HepG2 (cell line): ENCODE data around the gene RUVBL2. TPM values are rescaled to one million over a fixed set of nuclear protein-coding genes. Genes with fewer than 3 reads are reported as not detected.

Source experiments
- ATF4 ChIP-seq, 2 experiments: fragments of 450-650 bp in 1 of 2; sonication (generic) in 1 of 2; formaldehyde crosslinking; IDR thresholded peaks; 2 replicates each; pipeline versions ENCODE4 v1.5.0 to v1.8.0; 2020 to 2022; ENCODE audit warnings: mild to moderate bottlenecking in 1 of 2, missing genetic modification reagents in 1 of 2
- ATF7 ChIP-seq, 2 experiments: fragments of 450-650 bp in 1 of 2; sonication (generic) in 1 of 2; formaldehyde crosslinking in 1 of 2; IDR thresholded peaks; 2 replicates each; pipeline versions ENCODE4 v1.4.0 to v1.6.1; 2016 to 2020; ENCODE audit warnings: antibody characterized with exemption in 1 of 2, mild to moderate bottlenecking in 1 of 2, missing genetic modification reagents in 1 of 2
- BATF2 ChIP-seq: sonication (generic); formaldehyde crosslinking; IDR thresholded peaks from 2 replicates; pipeline ENCODE4 v1.8.0; 2022; ENCODE audit warnings: mild to moderate bottlenecking, missing genetic modification reagents, moderate library complexity
- DPF2 ChIP-seq: sonication (generic); formaldehyde crosslinking; IDR thresholded peaks from 2 replicates; pipeline ENCODE4 v1.4.0; 2020; ENCODE audit warnings: mild to moderate bottlenecking, low read depth, missing genetic modification reagents, borderline replicate concordance
- EHMT2 ChIP-seq: fragments of 200-600 bp; sonication (generic); IDR thresholded peaks from 2 replicates; pipeline ENCODE4 v1.7.0; 2017; ENCODE audit warnings: antibody characterized with exemption, low read depth, low read length, borderline replicate concordance
- GLMP ChIP-seq: sonication (generic); formaldehyde crosslinking; IDR thresholded peaks from 2 replicates; pipeline ENCODE4 v1.9.0; 2021; ENCODE audit warnings: missing genetic modification reagents, mild to moderate bottlenecking, borderline replicate concordance
- LRRFIP1 ChIP-seq: sonication (generic); formaldehyde crosslinking; conservative IDR thresholded peaks from 2 replicates; pipeline ENCODE4 v1.4.0; 2020; ENCODE audit warnings: missing genetic modification reagents
- NCOR1 ChIP-seq: fragments of 200-600 bp; sonication (generic); IDR thresholded peaks from 2 replicates; pipeline ENCODE4 v1.7.0; 2017; ENCODE audit warnings: antibody characterized with exemption, low read length, borderline replicate concordance
- NR0B2 ChIP-seq: sonication (generic); formaldehyde crosslinking; IDR thresholded peaks from 2 replicates; pipeline ENCODE4 v1.4.0; 2020; ENCODE audit warnings: mild to moderate bottlenecking, missing genetic modification reagents
- PPARG ChIP-seq: conservative IDR thresholded peaks from 2 replicates; pipeline ENCODE4 v1.6.1; 2016; ENCODE audit warnings: missing biosample characterization, missing genetic modification reagents
- RAD21 ChIP-seq: fragments of 450-650 bp; formaldehyde crosslinking; IDR thresholded peaks from 2 replicates; pipeline ENCODE4 v1.5.0; 2020; ENCODE audit warnings: mild to moderate bottlenecking
- RBM39 ChIP-seq: fragments of 200-400 bp; formaldehyde crosslinking; IDR thresholded peaks from one replicate; pipeline ENCODE4 v1.6.1; 2018; ENCODE audit warnings: antibody characterized with exemption, mild to moderate bottlenecking, low read depth, low read length; ENCODE audit not compliant: poor library complexity, severe bottlenecking
- REPIN1 ChIP-seq: sonication (generic); formaldehyde crosslinking; IDR thresholded peaks from 2 replicates; pipeline ENCODE4 v1.8.0; 2022; ENCODE audit warnings: missing genetic modification reagents, low read depth, mild to moderate bottlenecking, borderline replicate concordance
- ZNF205 ChIP-seq: IDR thresholded peaks from 2 replicates; pipeline ENCODE4 v1.6.1; 2018; ENCODE audit warnings: missing biosample characterization, missing genetic modification reagents
- ZNF264 ChIP-seq: sonication (generic); formaldehyde crosslinking; IDR thresholded peaks from 2 replicates; pipeline ENCODE4 v1.4.0; 2020; ENCODE audit warnings: missing genetic modification reagents
- ZNF274 ChIP-seq: sonication (generic); formaldehyde crosslinking; IDR thresholded peaks from 2 replicates; pipeline ENCODE4 v1.5.1; 2020; ENCODE audit warnings: mild to moderate bottlenecking, missing genetic modification reagents
- ZNF317 ChIP-seq: sonication (generic); formaldehyde crosslinking; IDR thresholded peaks from 2 replicates; pipeline ENCODE4 v1.5.0; 2020; ENCODE audit warnings: mild to moderate bottlenecking, missing genetic modification reagents
- ZNF577 ChIP-seq: sonication (generic); formaldehyde crosslinking; IDR thresholded peaks from 2 replicates; pipeline ENCODE4 v1.4.0; 2020; ENCODE audit warnings: mild to moderate bottlenecking, low read depth, missing genetic modification reagents, borderline replicate concordance
- ZNF652 ChIP-seq: IDR thresholded peaks from 2 replicates; pipeline ENCODE4 v1.6.1; 2016; ENCODE audit warnings: low read depth, borderline replicate concordance
- ZNF775 ChIP-seq: sonication (generic); formaldehyde crosslinking; IDR thresholded peaks from 2 replicates; pipeline ENCODE4 v1.4.0; 2020; ENCODE audit warnings: missing genetic modification reagents, mild to moderate bottlenecking, moderate library complexity, borderline replicate concordance
- ZNF777 ChIP-seq: sonication (generic); formaldehyde crosslinking; IDR thresholded peaks from 2 replicates; pipeline ENCODE4 v1.4.0; 2020; ENCODE audit warnings: missing genetic modification reagents
- ZNF850 ChIP-seq: sonication (generic); formaldehyde crosslinking; conservative IDR thresholded peaks from 2 replicates; pipeline ENCODE4 v1.9.0; 2021; ENCODE audit warnings: mild to moderate bottlenecking, missing genetic modification reagents
- ZSCAN22 ChIP-seq: sonication (generic); formaldehyde crosslinking; IDR thresholded peaks from 2 replicates; pipeline ENCODE4 v1.4.0; 2020; ENCODE audit warnings: mild to moderate bottlenecking, missing genetic modification reagents
- polyA plus RNA-seq, 8 experiments: library from polyadenylated mRNA; depleted of rRNA in 3 of 8; stranded (reverse) in 7 of 8; unstranded in 1 of 8; fragments of >200 nt; fragmentation: Illumina TruSeq in 4 of 8; extraction: Trizol in 4 of 8; gene quantifications; 2 replicates each; pipeline versions ENCODE4 v1.2.1 to v1.2.3, GENCODE V29; 2011 to 2016; ENCODE audit warnings: low read depth in 4 of 8, missing spikeins in 1 of 8, mixed read lengths in 1 of 8; ENCODE audit not compliant: insufficient read depth in 1 of 8
- total RNA-seq, 5 experiments: library from RNA; depleted of rRNA; stranded (reverse); fragments of >200 nt; fragmentation: Illumina TruSeq; extraction: Trizol; gene quantifications; 2 replicates each; pipeline ENCODE4 v1.2.3, GENCODE V29; 2016; ENCODE audit warnings: low read depth in 1 of 5

Gene RUVBL2
- total and polyA plus RNA-seq, 2 of the 13 experiments (the other 11 are each of a cell fraction or from before 2014, with no cell fraction given), result 120 to 122 TPM

- TF ChIP-seq ZNF317 (CRISPR knock-in tag) (no peak), BATF2 (CRISPR knock-in tag) (no peak), ATF4 (CRISPR knock-in tag; IDR thresholded peaks at IDR 0.05) (0 out of 4 replicates have a peak, but pooled peaks of 1 of the 2 experiments have one; percentile 26), ZNF274 (peak; percentile 38; the same call in 1 of the 2 replicates), ZNF775 (CRISPR knock-in tag) (no peak), DPF2 (CRISPR knock-in tag) (no peak), ZNF205 (CRISPR knock-in tag) (peak; percentile 9; the same call in 1 of the 2 replicates), ZSCAN22 (no peak), RBM39 (peak; percentile 89), ZNF577 (no peak), ZNF264 (no peak), ZNF777 (CRISPR knock-in tag) (no peak), EHMT2 (peak; percentile 21; the same call in 1 of the 2 replicates), ZNF850 (CRISPR knock-in tag) (no peak), ATF7 (IDR thresholded peaks at IDR 0.05) (no peak), ATF7 (CRISPR knock-in tag; IDR thresholded peaks at IDR 0.05) (no peak), REPIN1 (CRISPR knock-in tag) (no peak), RAD21 (CRISPR knock-in tag) (peak; percentile 50; the same call in 1 of the 2 replicates), LRRFIP1 (CRISPR knock-in tag) (no peak), GLMP (no peak), ZNF652 (CRISPR knock-in tag) (no peak), NR0B2 (CRISPR knock-in tag) (0 out of 2 replicates have a peak, but pooled peaks have one; percentile 66), PPARG (CRISPR knock-in tag) (0 out of 2 replicates have a peak, but pooled peaks have one; percentile 27), NCOR1 (peak; percentile 40; the same call in 1 of the 2 replicates)
Measured at GRCh38 chr19:48993175-48994034, at the start of gene RUVBL2, which contains the start of gene GYS1 (continued).
